ENCODE data around the gene ASB7.

DNA sequence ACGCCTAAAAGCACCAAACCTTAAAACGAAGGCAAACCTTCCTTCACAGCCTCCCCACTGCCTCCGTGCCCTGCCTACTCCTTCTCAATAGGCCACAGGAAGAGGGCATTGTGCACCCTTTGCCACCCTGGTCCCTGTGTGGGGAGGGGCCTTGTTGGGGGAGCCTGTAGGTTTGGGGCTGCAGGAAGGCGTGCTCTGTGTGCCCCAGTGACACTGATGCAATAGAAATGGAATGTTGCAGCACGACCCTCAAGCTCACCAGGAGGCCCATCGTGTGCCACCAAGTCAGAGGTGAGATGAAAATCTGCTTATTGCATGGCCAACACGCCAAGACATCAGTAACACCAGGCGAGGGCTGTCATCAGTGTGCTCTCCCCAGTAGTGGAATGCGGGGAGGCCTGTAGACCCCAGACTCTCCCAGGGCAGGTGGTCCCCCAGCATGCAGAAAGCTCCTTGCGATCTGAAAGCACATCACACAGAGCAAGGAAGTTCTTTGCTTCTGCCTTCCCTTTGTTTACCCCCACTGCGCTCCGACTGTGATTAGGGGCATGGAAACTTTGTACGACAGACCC lies 86.2 kb downstream of the ASB7 start:
- TF ChIP-seq CTCF (IDR thresholded peaks at IDR 0.05) (no peak), POLR2A (IDR thresholded peaks at IDR 0.05) (no peak)

All from adrenal gland (tissue), 5 donors.